GM18858 (cell line): ENCODE measurements around the gene VWF.
"Not testable (repeated sequence)": the region's sequence is repeated elsewhere in the genome, so short reads cannot be mapped to it uniquely, and the experiment has no call there.

Experiments used
- ATAC-seq: cut with Tn5 transposase; IDR thresholded peaks from one replicate; pipeline ENCODE4 v1.9.1; 2021; ENCODE audit not compliant: unreplicated experiment

VWF gene

GRCh38 chr12:6146509-6146908, 22.0 kb upstream of the VWF start:
- ATAC-seq = no peak

GRCh38 chr12:6145564-6145963, 21.1 kb upstream of the VWF start:
- ATAC-seq = no peak

DNA sequence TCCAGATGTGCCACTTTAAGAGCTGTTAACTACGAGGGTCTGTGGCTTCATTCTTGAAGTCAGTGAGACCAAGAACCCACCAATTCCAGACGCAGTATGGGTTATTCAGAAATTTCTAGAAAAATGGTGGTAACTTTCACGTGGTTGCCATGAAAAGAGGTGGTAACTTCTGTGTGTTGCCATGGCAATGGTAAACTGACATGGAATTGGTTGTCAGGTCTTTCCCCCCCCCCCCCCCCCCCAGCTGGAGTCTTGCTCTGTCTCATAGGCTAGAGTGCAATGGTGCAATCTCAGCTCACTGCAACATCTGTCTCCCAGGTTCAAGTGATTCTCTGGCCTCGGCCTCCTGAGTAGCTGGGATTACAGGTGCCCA, 18.8 kb upstream of the VWF start:
- no peak for ATAC-seq

GRCh38 chr12:6142368-6143302, 18.2 kb upstream of the VWF start:
- ATAC-seq = not testable (repeated sequence)

DNA sequence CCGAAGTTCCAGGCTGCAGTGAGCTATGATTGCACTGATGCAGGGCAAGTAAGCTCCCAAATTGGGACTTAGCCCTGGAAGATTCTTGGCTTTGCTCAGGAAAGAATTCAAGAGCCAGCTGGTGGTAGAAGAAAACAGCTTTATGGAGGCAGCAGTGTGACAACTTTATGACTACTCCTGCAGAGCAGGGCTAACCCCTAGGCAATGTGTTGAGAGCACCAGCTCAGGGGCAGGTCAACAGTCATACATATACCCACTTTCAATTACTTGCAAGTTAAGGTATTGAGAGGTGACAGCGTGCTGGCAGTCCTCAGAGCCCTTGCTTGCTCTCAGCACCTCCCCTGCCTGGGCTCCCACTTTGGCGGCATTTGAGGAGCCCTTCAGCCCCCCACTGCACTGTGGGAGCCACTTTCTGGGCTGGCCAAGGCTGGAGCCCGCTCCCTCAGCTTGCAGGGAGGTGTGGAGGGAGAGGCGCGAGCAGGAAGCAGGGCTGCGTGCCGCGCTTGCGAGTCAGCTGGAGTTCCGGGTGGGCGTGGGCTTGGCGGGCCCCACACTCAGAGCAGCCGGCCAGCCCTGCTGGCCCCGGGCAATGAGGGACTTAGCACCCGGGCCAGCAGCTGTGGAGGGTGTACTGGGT, 17.4 kb upstream of the VWF start:
- not testable (repeated sequence) for ATAC-seq

GRCh38 chr12:6140651-6141447, 16.4 kb upstream of the VWF start:
- ATAC-seq = no peak

GRCh38 chr12:6135071-6135470, 10.6 kb upstream of the VWF start:
- no peak for ATAC-seq

- ATAC-seq = no peak
Measured at GRCh38 chr12:6133642-6134041, 9.2 kb upstream of the VWF start.

GRCh38 chr12:6132496-6132895, 8.0 kb upstream of the VWF start:
- no peak for ATAC-seq

- no peak for ATAC-seq
Measured at GRCh38 chr12:6125310-6125608, 789 bp upstream of the VWF start.

DNA sequence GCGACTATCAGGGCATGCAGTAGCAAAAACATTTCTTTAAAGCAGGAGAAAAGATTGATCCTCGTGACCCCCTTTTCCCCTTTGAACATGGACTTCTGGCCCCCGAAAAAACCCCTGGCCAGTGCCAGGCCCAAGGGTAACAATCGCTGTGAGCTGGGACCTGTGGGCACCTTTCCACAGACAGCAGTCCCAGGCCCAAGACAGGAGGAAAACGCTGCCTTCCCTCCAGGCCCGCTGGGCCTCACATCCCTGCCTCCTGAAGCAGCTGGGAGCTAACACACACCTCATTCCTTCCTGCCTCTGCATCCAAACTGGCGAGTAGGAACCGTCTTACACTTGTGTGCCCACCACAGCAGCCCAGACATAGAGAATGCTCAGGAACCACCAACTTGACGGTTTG, 1.2 kb downstream of the VWF start:
- ATAC-seq = no peak

DNA sequence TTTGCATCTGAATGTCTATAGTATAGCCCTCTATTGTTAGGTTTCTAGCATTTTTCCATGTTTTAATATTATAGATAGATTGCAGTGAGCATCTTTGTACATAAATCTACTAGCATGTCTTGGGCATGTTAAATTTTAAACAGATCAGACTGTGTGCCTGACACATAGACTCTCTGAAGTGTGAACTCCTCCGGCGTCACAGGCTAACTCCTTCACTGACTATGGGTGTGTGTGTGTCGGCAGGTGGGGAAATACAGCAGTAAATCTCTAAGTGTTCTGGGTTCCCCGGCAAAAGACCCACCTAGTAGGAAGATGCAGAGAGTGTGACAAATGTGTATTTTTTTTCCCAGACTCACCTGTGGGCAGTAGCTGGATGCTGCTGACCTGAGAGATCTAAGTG, 2.3 kb downstream of the VWF start:
- ATAC-seq = no peak

- no peak for ATAC-seq
Measured at GRCh38 chr12:6120796-6121473, 3.5 kb downstream of the VWF start.

DNA sequence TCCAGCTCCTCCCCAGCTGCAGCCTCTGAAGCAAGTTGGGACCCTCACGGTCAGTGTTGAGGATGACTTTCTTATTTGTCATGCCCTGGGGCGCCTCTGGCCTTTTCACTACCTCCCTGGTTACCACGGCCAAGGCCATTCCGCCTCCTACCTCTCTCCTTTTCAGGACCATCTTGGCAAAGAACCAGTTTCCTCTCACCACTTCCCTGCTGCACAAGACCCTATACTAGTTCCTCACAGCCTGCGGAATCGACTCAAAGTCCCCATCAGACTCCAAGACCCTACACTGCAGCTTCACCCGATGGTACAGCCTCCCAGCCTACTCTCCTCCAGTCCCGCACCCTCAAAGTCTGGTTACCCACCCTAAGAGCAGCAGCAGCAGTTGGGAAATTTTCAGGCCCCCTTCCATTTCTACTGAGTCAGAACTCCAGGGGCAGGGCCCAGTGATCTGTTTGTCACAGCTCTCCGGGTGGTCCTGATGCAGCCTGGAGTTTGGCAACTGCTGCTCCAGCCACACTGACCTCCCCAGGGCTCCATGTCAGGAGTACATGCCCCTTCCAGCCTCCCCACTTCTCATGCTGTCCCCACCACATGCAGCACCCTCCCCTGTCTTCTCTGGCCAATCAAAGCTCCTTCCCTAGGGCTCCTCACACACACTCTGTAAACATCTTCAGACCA, 5.4 kb downstream of the VWF start:
- ATAC-seq = no peak

DNA sequence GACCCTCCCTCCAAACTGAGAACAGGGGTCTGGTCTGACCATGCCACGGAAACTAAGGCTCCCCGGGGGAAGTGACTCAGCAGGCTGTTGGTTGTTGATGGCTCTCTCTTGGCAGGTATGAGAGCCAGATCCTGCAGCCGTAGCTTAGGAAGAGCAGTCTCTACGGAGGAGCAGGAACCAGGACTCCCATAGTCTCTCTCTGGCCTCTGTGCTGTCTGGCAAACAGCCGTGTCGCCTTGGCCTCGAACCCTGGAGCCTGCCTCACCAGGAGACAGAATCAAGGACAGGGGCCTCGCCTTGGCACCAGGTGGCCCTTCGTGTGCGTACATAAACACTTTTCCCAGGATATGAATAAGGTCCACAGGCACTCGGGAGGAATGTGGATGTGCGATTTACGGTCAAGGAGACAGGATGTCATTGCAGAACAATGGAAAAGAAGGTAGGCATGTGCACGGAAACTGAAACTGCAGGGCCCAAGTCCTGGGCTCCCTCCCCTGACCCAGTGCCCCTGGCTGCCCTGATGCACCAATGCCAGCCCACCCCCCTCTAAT, 7.9 kb downstream of the VWF start:
- no peak for ATAC-seq

GRCh38 chr12:6115389-6115788, 9.1 kb downstream of the VWF start:
- ATAC-seq = no peak

DNA sequence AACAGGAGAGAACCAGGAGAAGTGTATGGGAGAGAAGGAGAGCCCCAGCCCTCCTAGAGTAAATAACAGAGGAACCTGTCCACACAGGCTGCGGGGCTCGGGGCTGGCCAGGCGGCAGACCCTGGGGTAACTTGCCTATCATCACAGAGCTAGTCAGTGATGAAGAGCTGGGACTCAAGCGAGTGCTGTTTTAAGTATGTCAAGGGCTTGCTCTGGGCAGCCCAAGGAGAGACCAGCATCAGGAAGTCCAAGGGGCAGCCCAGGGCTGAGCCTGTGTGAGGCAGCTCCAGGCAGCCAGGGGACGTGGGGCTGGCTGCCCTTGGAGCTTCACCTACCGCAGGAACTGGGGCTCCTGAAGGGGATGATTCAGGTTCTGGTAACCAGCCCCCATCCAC, 10.0 kb downstream of the VWF start:
- ATAC-seq = no peak

DNA sequence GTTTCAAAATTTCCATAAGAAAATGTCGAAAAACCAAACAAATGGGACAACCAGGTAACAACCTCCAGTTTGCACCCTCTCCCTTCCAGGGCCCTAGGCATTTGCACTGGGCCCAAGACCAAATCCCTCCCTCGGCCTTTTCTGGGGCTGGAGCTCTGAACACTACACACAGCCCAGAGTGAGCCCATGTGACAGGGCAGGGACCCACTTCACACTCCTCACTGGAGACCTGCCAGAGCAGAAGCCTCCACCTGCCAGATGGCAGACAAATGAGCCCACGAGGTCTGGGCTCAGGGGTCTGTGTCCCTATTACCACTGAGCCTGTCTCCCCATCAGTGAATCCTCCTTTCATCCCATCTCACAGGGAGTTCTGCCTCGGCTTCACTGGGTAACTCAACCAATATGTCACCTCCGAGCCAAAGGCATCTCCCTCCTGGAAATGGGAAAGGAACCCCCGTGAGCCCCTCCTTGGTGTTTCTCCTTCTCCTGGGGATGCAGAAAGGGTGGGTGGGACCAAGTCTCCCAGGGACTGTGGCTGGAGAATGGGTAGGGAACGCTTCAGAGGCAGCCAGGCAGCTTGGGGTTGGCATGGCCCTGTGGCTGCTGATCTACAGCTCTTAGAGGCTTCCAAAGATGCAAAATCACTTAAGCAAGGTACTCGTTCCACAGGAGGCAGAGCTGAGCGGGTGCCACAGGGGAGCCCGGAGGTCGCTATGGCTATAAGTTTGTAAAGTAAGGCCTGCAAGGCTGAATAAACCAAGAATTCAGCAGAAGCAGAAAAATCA, 10.6 kb downstream of the VWF start:
- no peak for ATAC-seq

DNA sequence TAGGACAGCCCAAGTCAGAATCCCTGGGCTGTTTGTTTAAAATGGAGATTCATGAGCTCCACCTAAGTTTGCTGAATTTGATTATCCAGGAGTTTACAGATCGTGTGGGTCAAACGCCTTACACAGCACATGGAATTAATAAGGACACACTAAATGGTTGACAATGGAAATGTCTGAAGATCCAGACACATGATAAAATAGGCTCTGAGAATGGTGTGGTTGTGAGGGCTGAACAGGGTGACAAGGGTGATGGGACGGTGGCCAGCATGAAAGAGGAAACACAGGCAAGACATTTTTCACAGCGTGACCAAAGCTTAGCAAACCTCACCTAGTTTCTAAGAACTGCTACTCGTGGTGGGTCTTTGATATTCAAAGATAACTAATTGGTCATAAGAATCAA, 12.5 kb downstream of the VWF start:
- ATAC-seq = no peak

- ATAC-seq = no peak
Measured at GRCh38 chr12:6110006-6110405, 14.5 kb downstream of the VWF start.
